HEK293T (cell line): ENCODE data around the gene UQCRQ.
A peak's percentile ranks its signal among the peaks of the same experiment; 100 is the strongest.

ENCODE experiments used
- CTCF ChIA-PET: fragments of 350-600 bp; formaldehyde crosslinking; extraction: SDS; loops from one replicate; lab custom pipeline; 2021; ENCODE audit warnings: antibody characterized with exemption, inconsistent platforms; lab: Yijun Ruan, JAX
- POLR2A ChIA-PET: fragments of 350-600 bp; formaldehyde crosslinking; extraction: SDS; loops from one replicate; lab custom pipeline; 2020; ENCODE audit warnings: antibody characterized with exemption, inconsistent platforms; lab: Yijun Ruan, JAX
- DNase-seq: peaks from one replicate; pipeline ENCODE4 v3.0.0; 2012; ENCODE audit warnings: mixed read lengths; ENCODE audit errors: extremely low spot score
- ARNT ChIP-seq: fragments of 450-650 bp; IDR thresholded peaks from 2 replicates; pipeline ENCODE4 v1.6.1; 2017; ENCODE audit warnings: mild to moderate bottlenecking
- BHLHE40 ChIP-seq: fragments of 450-650 bp; IDR thresholded peaks from 2 replicates; pipeline ENCODE4 v1.6.1; 2016; ENCODE audit warnings: mild to moderate bottlenecking, moderate library complexity, borderline replicate concordance
- CTBP1 ChIP-seq: fragments of 450-650 bp; IDR thresholded peaks from 2 replicates; pipeline ENCODE4 v1.6.1; 2016; ENCODE audit warnings: borderline replicate concordance
- ELF4 ChIP-seq: fragments of 450-650 bp; IDR thresholded peaks from 2 replicates; pipeline ENCODE4 v1.6.1; 2017; ENCODE audit warnings: antibody characterized with exemption
- FOXA1 ChIP-seq: fragments of 450-650 bp; IDR thresholded peaks from 2 replicates; pipeline ENCODE4 v1.6.1; 2016; ENCODE audit warnings: mild to moderate bottlenecking
- FOXK2 ChIP-seq: fragments of 450-650 bp; IDR thresholded peaks from 2 replicates; pipeline ENCODE4 v1.6.1; 2016; ENCODE audit warnings: mild to moderate bottlenecking
- FOXM1 ChIP-seq: fragments of 450-650 bp; IDR thresholded peaks from 2 replicates; pipeline ENCODE4 v1.6.1; 2017; ENCODE audit warnings: mild to moderate bottlenecking, borderline replicate concordance
- HDGF ChIP-seq: fragments of 450-650 bp; IDR thresholded peaks from 2 replicates; pipeline ENCODE4 v1.6.1; 2017; ENCODE audit warnings: antibody characterized with exemption, borderline replicate concordance
- L3MBTL2 ChIP-seq: fragments of 450-650 bp; conservative IDR thresholded peaks from 2 replicates; pipeline ENCODE4 v1.6.1; 2016; ENCODE audit warnings: mild to moderate bottlenecking
- LEF1 ChIP-seq: fragments of 450-650 bp; IDR thresholded peaks from 2 replicates; pipeline ENCODE4 v1.6.1; 2017; ENCODE audit warnings: mild to moderate bottlenecking, borderline replicate concordance
- NFRKB ChIP-seq: fragments of 450-650 bp; IDR thresholded peaks from 2 replicates; pipeline ENCODE4 v1.6.1; 2016; ENCODE audit warnings: mild to moderate bottlenecking, moderate library complexity
- SP1 ChIP-seq: fragments of 450-650 bp; IDR thresholded peaks from 2 replicates; pipeline ENCODE4 v1.6.1; 2017
- SUZ12 ChIP-seq: fragments of 450-650 bp; IDR thresholded peaks from 2 replicates; pipeline ENCODE4 v1.6.1; 2016; ENCODE audit warnings: mild to moderate bottlenecking
- TARDBP ChIP-seq: fragments of 450-650 bp; IDR thresholded peaks from 2 replicates; pipeline ENCODE4 v1.6.1; 2016
- ZNF384 ChIP-seq: fragments of 450-650 bp; IDR thresholded peaks from 2 replicates; pipeline ENCODE4 v1.6.1; 2016
- TF ChIP-seq, protein P1 (sequence below): fragments of 450-650 bp; IDR thresholded peaks from 2 replicates; pipeline ENCODE4 v1.6.1; 2016

The UQCRQ gene

DNA sequence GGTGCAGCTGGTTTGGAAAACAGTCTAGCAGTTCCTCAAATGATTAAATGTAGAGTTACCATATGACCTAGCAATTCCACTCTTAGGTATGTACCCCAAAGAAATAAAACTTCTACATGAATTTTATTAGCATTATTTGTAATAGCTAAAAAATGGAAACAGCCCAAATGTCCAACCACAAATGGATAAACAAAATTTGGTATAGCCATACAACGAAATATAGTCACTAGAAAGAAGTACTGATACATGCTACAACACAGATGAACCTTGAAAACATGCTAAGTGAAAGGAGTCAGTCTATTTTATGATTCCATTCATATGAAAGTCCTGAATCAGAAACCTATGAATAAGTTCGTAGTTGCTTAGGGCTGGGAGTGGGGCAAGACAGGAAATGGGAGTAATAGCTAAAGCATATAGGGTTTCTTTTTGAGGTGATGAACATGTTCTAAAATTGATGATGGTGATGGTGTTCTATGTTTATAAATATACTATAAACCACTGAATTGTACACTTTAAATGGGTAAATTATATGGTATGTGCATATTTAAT lies 6.5 kb upstream of the UQCRQ start:
- CTCF ChIA-PET = no interaction called here
- POLR2A ChIA-PET = interaction anchor here (2.0 kb wide), 1 partner anchor 10 kb away, joined by 5 read pairs; no protein-coding TSS in a partner anchor
- TF ChIP-seq LEF1 (no peak), ELF4 (no peak), TARDBP (no peak), BHLHE40 (no peak), SP1 (no peak), CTBP1 (no peak), FOXM1 (no peak), NFRKB (no peak), L3MBTL2 (no peak), FOXK2 (no peak), ARNT (no peak), FOXA1 (no peak), HDGF (no peak), ZNF384 (no peak), SUZ12 (no peak)
- TF ChIP-seq, protein P1, sequence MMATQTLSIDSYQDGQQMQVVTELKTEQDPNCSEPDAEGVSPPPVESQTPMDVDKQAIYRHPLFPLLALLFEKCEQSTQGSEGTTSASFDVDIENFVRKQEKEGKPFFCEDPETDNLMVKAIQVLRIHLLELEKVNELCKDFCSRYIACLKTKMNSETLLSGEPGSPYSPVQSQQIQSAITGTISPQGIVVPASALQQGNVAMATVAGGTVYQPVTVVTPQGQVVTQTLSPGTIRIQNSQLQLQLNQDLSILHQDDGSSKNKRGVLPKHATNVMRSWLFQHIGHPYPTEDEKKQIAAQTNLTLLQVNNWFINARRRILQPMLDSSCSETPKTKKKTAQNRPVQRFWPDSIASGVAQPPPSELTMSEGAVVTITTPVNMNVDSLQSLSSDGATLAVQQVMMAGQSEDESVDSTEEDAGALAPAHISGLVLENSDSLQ = no peak
- no peak for DNase-seq

DNA sequence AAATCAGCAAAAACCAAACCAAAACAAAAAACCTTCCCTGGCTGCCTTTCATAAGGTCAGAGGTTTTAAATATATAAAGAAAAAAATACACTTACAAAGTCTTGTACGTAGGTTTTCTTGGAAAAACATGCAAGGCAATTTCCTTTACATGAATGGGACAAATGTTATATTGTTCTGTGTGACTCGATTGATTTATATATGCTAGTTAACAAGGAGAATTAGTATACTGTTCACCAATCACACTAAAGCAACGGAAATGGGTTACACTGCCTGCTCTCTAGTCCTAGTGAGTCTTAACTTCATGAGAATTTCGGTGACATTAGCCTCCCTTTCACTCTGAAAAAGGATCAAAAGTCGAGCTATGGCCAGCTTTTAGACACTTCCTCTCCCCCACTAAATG lies 5.7 kb upstream of the UQCRQ start:
- DNase-seq = no peak
- CTCF ChIA-PET = no interaction called here
- TF ChIP-seq BHLHE40 (no peak), SUZ12 (no peak), CTBP1 (no peak), ARNT (no peak), SP1 (no peak), FOXA1 (no peak), ELF4 (no peak)
- POLR2A ChIA-PET = interaction anchor here (0.8 to 2.0 kb wide), 2 partner anchors 9 to 30 kb away, joined by 4 to 5 read pairs; partner anchors contain the start of gene SHROOM1

DNA sequence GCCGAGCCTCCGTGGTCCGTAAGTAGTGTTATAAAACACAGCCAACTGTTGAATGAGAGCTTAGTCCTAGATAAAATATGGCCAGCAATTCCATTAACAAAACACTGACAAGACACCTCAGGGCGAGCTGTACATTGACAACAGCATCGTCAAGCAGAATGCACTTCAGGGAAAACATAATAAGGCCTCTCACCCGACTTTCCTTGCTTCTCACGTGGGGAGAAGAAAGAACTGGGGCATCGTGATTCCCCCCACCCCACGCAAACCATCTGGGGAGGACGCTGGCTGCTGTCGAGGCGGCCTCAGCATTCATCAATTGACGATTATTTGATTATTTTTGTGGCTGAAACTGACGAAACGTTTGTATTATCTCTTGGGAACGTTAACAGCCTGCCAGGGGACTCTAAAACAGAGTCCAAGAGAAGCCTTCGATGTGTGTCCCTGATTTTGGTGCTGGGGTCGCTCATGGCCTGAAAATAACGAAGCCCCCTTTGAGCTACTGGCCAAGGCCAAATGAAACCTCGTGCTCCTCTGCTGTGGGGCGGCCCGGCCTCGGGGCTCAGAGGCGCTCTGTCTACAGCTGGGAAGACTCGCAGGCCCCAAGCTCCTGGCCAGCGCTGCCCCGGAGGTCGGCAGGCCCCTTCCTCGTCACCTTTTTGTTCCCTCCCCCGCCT lies 637 bp upstream of the UQCRQ start:
- no peak for DNase-seq
- POLR2A ChIA-PET = interaction anchor here (0.6 to 4.1 kb wide), 18 partner anchors 9 to 97 kb away, joined by 3 to 29 read pairs (median 4); partner anchors contain the start of gene SHROOM1
- CTCF ChIA-PET = interaction anchor here (0.6 to 1.9 kb wide), 7 partner anchors 36 to 339 kb away, joined by 3 to 9 read pairs (median 5); no protein-coding TSS in a partner anchor
- TF ChIP-seq ELF4 = no peak
- TF ChIP-seq, protein P1 = no peak
- peak; percentile 80 for TF ChIP-seq L3MBTL2

DNA sequence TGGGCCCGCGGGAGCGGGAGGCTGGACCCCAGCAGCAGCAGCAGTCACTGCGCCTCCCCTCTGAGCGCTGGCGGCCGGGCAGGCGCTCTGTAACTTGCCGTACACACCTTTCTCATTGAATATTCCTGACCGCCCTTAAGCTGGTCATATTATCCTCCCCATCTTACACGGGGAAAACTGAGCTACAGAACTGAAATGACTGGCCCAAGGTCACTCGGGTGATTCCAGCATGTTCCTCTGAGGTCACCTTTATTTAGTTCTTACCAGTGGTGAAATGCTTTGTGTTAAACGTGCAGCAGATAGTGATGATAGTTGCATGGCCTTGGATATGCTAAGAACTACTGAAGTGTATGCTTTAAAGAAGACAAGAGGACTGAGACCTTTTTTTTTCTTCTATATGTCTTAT lies 607 bp downstream of the UQCRQ start:
- ChIA-PET POLR2A (interaction anchor here (0.6 to 4.1 kb wide), 16 partner anchors 9 to 310 kb away, joined by 3 to 29 read pairs (median 4); partner anchors contain the start of genes RAD50 and SHROOM1), CTCF (interaction anchor here (0.7 to 1.9 kb wide), 3 partner anchors 38 to 310 kb away, joined by 3 to 5 read pairs (median 3); partner anchors contain the start of gene RAD50)
- no peak for TF ChIP-seq NFRKB
- TF ChIP-seq ELF4 = no peak
- no peak for TF ChIP-seq HDGF
- TF ChIP-seq SUZ12 = no peak
- TF ChIP-seq ZNF384 = no peak
- TF ChIP-seq ARNT = no peak
- TF ChIP-seq CTBP1 = no peak
- DNase-seq = no peak

DNA sequence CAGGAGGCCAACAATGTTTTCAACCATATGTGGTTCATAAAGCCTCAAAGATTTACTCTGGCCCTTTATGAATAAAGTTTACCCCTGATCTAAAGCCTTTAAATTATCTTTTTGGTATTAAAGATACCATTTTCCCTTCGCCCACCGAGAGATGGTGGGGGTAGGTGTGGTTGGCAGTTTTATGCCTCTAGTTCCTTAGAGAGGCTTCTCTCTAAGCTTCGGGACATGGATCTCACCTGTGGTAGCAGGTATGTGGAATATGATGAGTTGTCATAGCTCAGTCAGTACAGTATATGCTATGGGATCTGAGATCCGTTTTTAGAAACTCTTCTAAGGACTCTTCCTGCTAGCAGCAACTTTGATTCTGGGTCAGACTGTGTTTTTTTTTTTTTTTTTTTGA lies 2.3 kb downstream of the UQCRQ start:
- DNase-seq = no peak
- ChIA-PET POLR2A (interaction anchor here (1.5 to 4.1 kb wide), 4 partner anchors 8 to 190 kb away, joined by 3 to 29 read pairs (median 12); partner anchors contain the start of gene SHROOM1), CTCF (interaction anchor here (0.8 to 1.3 kb wide), 2 partner anchors 9 to 15 kb away, joined by 4 read pairs; no protein-coding TSS in a partner anchor)
- no peak for TF ChIP-seq ARNT
- TF ChIP-seq CTBP1 = no peak
- no peak for TF ChIP-seq NFRKB
- TF ChIP-seq, protein P1 = no peak
- TF ChIP-seq TARDBP = no peak
- TF ChIP-seq FOXA1 = no peak
- no peak for TF ChIP-seq BHLHE40
- TF ChIP-seq FOXK2 = no peak
- TF ChIP-seq SUZ12 = no peak
- TF ChIP-seq L3MBTL2 = no peak
- TF ChIP-seq LEF1 = no peak
- TF ChIP-seq ELF4 = no peak
- TF ChIP-seq ZNF384 = no peak
- no peak for TF ChIP-seq FOXM1

DNA sequence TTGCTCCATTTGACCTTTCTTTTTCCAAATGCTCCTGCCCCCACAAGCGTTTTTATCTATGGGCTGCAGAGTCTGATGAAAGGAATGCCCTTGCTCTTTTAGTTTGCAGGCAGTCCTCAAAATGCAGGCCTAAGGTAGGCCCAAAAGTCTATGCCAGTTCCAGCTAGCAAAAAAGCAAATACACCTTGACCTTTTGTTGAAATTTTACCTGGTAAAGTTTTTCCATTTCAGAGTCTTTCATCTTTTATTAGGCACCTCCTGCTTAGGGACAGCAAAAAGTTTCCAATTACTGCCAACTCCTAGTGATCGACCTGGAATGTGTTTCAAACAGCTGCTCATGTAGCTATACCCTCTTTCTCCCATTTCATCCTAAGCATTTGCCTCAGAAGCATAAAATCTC lies 4.4 kb downstream of the UQCRQ start:
- DNase-seq = no peak
- CTCF ChIA-PET = interaction anchor here (1.1 kb wide), 1 partner anchor 12 kb away, joined by 3 read pairs; no protein-coding TSS in a partner anchor
- POLR2A ChIA-PET = interaction anchor here (0.8 to 2.0 kb wide), 3 partner anchors 11 to 19 kb away, joined by 3 to 5 read pairs (median 4); no protein-coding TSS in a partner anchor
- TF ChIP-seq L3MBTL2 (no peak), SP1 (no peak), CTBP1 (no peak), LEF1 (no peak), TARDBP (no peak), FOXA1 (no peak), ARNT (no peak), FOXK2 (no peak), BHLHE40 (no peak), NFRKB (no peak), SUZ12 (no peak), HDGF (no peak), FOXM1 (no peak), ELF4 (no peak), ZNF384 (no peak)
- TF ChIP-seq, protein P1 = no peak
